Neural progenitor cell (in vitro differentiated cells): ENCODE measurements around the gene CNTNAP2.
"Not testable (repeated sequence)": the region's sequence is repeated elsewhere in the genome, so short reads cannot be mapped to it uniquely, and the experiment has no call there.

Experiments used
- CTCF ChIP-seq: fragments of 200-600 bp; sonication (generic); IDR thresholded peaks from 2 replicates; pipeline ENCODE4 v1.5.1; 2017; ENCODE audit warnings: antibody characterized with exemption, mild to moderate bottlenecking
- EZH2 ChIP-seq: fragments of 200-600 bp; sonication (generic); IDR thresholded peaks from 2 replicates; pipeline ENCODE4 v1.6.1; 2017; ENCODE audit warnings: antibody characterized with exemption, mild to moderate bottlenecking, moderate library complexity
- EZH2phosphoT487 ChIP-seq: fragments of 200-600 bp; sonication (generic); IDR thresholded peaks from 2 replicates; pipeline ENCODE4 v1.6.1; 2017; ENCODE audit warnings: antibody characterized with exemption

- TF ChIP-seq CTCF, EZH2, EZH2phosphoT487: not testable (repeated sequence)
Measured at GRCh38 chr7:148430690-148431089, 2314.1 kb downstream of the CNTNAP2 start.
